Measurements from ENCODE around the gene CLEC16A. TPM values are rescaled to one million over a fixed set of nuclear protein-coding genes. Genes with fewer than 3 reads are reported as not detected.

The CLEC16A gene
- total RNA-seq, 4 donors from 2014 or later: 24.5 to 33.0 (median 29.3) TPM

DNA sequence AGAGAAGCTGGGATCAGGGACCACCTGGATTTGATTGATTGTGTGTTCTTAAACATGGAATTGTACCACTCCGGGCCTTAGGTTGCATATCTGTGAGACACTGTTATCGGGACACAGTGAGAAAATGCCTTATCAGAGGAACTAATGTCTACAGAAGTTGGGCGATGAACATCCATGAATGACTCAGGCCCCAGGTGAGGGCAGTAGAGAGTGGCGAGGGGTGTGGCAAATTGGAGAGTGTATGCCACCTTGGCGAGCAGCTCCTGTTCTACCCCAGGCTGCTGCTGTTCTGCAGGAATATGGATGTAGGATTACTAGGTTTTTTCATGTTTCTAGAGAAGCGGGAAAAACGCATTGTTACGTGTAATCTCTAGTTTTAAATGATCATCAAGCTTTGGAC, 38.8 kb downstream of the CLEC16A start:
- ATAC-seq (no peak), DNase-seq (no peak)
- H3K36me3 ChIP-seq: peaks cover 0 to 10% of the 10 kb centered on the region in 2 donors
- H3K27ac ChIP-seq: no peak overlapping the region
- in situ Hi-C loops (cut with MboI; ENCODE audit: low sequenced_read_pairs in 4 of 4): no loop called here
- H3K4me3 ChIP-seq: no peak overlapping the region
- no peaks in the 10 kb centered on the region for H3K27me3 ChIP-seq
- no peaks in the 10 kb centered on the region for H3K9me3 ChIP-seq
- intact Hi-C loops (cut with DNase I; ENCODE audit: low total_unique reads): no loop called here
- TF ChIP-seq, protein P1, sequence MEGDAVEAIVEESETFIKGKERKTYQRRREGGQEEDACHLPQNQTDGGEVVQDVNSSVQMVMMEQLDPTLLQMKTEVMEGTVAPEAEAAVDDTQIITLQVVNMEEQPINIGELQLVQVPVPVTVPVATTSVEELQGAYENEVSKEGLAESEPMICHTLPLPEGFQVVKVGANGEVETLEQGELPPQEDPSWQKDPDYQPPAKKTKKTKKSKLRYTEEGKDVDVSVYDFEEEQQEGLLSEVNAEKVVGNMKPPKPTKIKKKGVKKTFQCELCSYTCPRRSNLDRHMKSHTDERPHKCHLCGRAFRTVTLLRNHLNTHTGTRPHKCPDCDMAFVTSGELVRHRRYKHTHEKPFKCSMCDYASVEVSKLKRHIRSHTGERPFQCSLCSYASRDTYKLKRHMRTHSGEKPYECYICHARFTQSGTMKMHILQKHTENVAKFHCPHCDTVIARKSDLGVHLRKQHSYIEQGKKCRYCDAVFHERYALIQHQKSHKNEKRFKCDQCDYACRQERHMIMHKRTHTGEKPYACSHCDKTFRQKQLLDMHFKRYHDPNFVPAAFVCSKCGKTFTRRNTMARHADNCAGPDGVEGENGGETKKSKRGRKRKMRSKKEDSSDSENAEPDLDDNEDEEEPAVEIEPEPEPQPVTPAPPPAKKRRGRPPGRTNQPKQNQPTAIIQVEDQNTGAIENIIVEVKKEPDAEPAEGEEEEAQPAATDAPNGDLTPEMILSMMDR (IDR thresholded peaks at IDR 0.05 in 4 of 5, conservative IDR thresholded peaks at IDR 0.05 in 1 of 5): peak in 1 of 5 experiments; percentile 11
- no peak for TF ChIP-seq POLR2A (IDR thresholded peaks at IDR 0.05)
- peaks cover 7 to 8% of the 10 kb centered on the region in 2 donors for H3K4me1 ChIP-seq

DNA sequence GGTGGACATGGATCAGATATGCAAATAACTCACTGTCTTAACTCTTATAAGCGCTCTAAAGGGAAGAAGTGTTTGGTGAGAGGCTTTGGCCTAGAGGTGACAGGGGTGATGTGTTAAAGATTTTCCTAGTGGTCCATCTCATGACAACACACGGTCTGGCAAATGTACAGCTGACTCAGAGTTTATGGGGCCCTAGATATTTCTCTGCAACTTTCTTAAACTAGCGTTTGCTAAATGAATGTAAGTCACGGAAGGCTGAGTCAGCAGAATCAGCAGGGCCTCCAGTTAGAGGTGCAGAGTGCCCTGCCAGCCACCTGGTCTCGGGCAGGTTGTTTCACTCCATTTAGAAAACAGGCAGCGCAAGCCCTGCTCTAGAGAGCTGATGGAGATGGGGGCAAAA, 40.1 kb downstream of the CLEC16A start:
- Histone ChIP-seq H3K36me3 (no peaks in the 10 kb centered on the region), H3K9me3 (no peaks in the 10 kb centered on the region), H3K4me1 (peaks cover 6 to 7% of the 10 kb centered on the region in 2 donors), H3K4me3 (no peak overlapping the region), H3K27ac (peak overlapping the region in 1 of 4 donors; percentile 26), H3K27me3 (no peaks in the 10 kb centered on the region)
- DNase-seq: no peak
- in situ Hi-C loops (cut with MboI; ENCODE audit: low sequenced_read_pairs in 4 of 4): no loop called here
- intact Hi-C loops (cut with DNase I; ENCODE audit: low total_unique reads): no loop called here
- TF ChIP-seq POLR2A (IDR thresholded peaks at IDR 0.05): no peak
- TF ChIP-seq, protein P1 (IDR thresholded peaks at IDR 0.05 in 4 of 5, conservative IDR thresholded peaks at IDR 0.05 in 1 of 5): no peak
- no peak for ATAC-seq

DNA sequence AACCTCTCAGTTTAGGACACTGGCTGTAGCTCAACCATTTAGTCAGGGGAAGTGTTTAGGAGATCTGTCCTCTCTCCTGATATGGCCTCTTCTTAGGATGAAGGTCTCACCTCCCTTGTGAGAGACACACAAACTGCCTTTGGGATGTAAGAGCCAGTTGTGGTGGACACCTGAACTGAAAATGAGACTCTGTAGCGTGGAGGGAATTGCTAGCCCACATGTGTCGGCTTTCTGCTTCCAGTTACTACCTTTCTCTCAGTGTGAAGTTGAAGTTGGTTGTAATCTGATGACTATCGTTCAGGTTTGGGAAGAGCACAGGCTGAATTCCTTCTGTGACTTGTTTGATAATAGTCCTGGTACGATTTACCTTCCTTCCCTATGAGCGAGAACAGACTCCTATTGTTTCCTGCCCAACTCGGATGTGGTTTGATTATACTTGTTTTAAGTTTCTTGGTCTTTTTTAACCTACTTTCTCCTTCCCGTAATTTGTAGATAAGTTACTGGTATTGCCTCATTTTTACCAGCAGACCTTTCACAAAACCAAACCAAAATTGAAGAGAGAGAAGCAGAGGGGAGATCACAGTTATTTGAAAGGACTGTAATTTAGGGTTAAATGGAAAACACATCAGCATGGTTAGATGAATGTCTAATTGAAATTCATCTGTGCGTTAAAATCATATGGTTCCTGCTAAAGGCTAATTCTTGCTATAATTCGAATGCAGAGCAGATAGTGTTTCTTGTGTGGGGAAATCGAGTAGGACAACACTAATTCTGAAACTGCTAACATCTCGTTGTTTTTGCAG, 43.2 kb downstream of the CLEC16A start:
- intact Hi-C loops (cut with DNase I; ENCODE audit: low total_unique reads): no loop called here
- no peak overlapping the region for H3K4me3 ChIP-seq
- H3K27ac ChIP-seq: no peak overlapping the region
- ATAC-seq: no peak
- H3K27me3 ChIP-seq: no peaks in the 10 kb centered on the region
- no peaks in the 10 kb centered on the region for H3K4me1 ChIP-seq
- in situ Hi-C loops (cut with MboI; ENCODE audit: low sequenced_read_pairs in 4 of 4): no loop called here
- no peaks in the 10 kb centered on the region for H3K9me3 ChIP-seq
- no peak for DNase-seq
- TF ChIP-seq POLR2A (IDR thresholded peaks at IDR 0.05): no peak
- TF ChIP-seq, protein P1 (IDR thresholded peaks at IDR 0.05 in 4 of 5, conservative IDR thresholded peaks at IDR 0.05 in 1 of 5): no peak
- H3K36me3 ChIP-seq: no peaks in the 10 kb centered on the region

DNA sequence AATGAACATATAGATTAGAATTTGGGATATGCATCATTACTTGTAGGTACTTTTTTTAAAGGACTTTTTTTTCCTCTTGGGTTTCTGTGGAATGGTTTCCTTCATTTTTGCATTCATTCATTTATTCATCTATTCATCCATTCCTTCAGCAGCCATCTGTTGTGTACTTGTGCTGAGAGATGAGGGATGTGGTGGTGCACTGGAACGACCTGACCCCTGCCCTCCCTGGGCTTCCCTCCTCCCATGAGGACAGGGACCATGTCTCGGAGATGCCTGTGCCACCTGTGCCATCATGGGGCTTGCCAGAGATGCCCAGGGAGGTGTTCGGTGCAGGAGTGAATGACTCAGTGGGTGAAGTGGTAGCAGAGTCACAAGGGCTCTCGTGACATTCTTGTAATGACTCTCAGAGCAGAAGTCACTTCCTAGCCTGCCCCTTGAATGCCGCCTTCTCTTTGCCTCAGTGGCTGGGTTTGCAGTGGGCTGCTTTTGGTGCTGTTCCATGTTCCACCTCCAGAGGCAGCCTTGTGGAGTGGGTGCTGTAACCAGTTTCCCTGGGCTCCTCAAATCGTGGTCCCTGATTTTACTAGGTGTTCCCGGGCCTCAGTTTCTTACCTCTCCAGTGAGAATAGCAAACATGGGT, 43.9 kb downstream of the CLEC16A start:
- Histone ChIP-seq H3K27ac (no peak overlapping the region), H3K36me3 (no peaks in the 10 kb centered on the region), H3K27me3 (no peaks in the 10 kb centered on the region), H3K4me3 (no peak overlapping the region), H3K4me1 (no peaks in the 10 kb centered on the region), H3K9me3 (no peaks in the 10 kb centered on the region)
- intact Hi-C loops (cut with DNase I; ENCODE audit: low total_unique reads): no loop called here
- no peak for DNase-seq
- in situ Hi-C loops (cut with MboI; ENCODE audit: low sequenced_read_pairs in 4 of 4): no loop called here
- no peak for TF ChIP-seq POLR2A (IDR thresholded peaks at IDR 0.05)
- TF ChIP-seq, protein P1 (IDR thresholded peaks at IDR 0.05 in 4 of 5, conservative IDR thresholded peaks at IDR 0.05 in 1 of 5): peak in 2 of 5 experiments; percentile 15 to 30
- no peak for ATAC-seq
